GM19239 (cell line): Measurements from ENCODE around the gene FAM117B.
A peak's percentile ranks its signal among the peaks of the same experiment; 100 is the strongest.
"Not testable (repeated sequence)": the region's sequence is repeated elsewhere in the genome, so short reads cannot be mapped to it uniquely, and the experiment has no call there.

Experiments used
- DNase-seq: peaks from one replicate; pipeline ENCODE4 v3.0.0; 2011; ENCODE audit warnings: low spot score; ENCODE audit not compliant: insufficient read length
- FAIRE-seq: peaks from 2 replicates; lab custom pipeline; 2011; peaks lifted over from hg19 to GRCh38; lab: Jason Lieb, UNC

Gene FAM117B

GRCh38 chr2:202690321-202690900 is 55.6 kb downstream of the FAM117B start:
- DNase-seq (no peak), FAIRE-seq (no peak)

GRCh38 chr2:202693503-202693902 is 58.7 kb downstream of the FAM117B start:
- no peak for FAIRE-seq
- DNase-seq: no peak

- DNase-seq (no peak), FAIRE-seq (no peak)
These were observed 60.4 kb downstream of the FAM117B start for GRCh38 chr2:202695166-202695565.

GRCh38 chr2:202700075-202700901 is 65.5 kb downstream of the FAM117B start:
- no peak for DNase-seq
- no peak for FAIRE-seq

- DNase-seq: no peak
- FAIRE-seq: peak; percentile 23
These were observed 68.3 kb downstream of the FAM117B start for GRCh38 chr2:202703091-202703490.

GRCh38 chr2:202704248-202704647 is 69.5 kb downstream of the FAM117B start:
- no peak for FAIRE-seq
- DNase-seq: no peak

- FAIRE-seq: no peak
- DNase-seq: no peak
These were observed 70.8 kb downstream of the FAM117B start for GRCh38 chr2:202705446-202706020.

GRCh38 chr2:202714971-202715935 is 80.5 kb downstream of the FAM117B start:
- not testable (repeated sequence) for FAIRE-seq, DNase-seq

GRCh38 chr2:202716114-202716718 is 81.4 kb downstream of the FAM117B start:
- DNase-seq: no peak
- FAIRE-seq: no peak

GRCh38 chr2:202716953-202717597 is 82.3 kb downstream of the FAM117B start:
- DNase-seq (no peak), FAIRE-seq (no peak)

- DNase-seq (no peak), FAIRE-seq (no peak)
These were observed 83.0 kb downstream of the FAM117B start for GRCh38 chr2:202717598-202718310.

- FAIRE-seq (no peak), DNase-seq (no peak)
These were observed 83.8 kb downstream of the FAM117B start for GRCh38 chr2:202718614-202719013.

GRCh38 chr2:202720226-202720625 is 85.5 kb downstream of the FAM117B start:
- FAIRE-seq: peak; percentile 39
- DNase-seq: no peak

- FAIRE-seq (no peak), DNase-seq (no peak)
These were observed 86.9 kb downstream of the FAM117B start for GRCh38 chr2:202721621-202722020.

GRCh38 chr2:202723746-202724145 is 89.0 kb downstream of the FAM117B start:
- FAIRE-seq (no peak), DNase-seq (no peak)

- DNase-seq (no peak), FAIRE-seq (no peak)
These were observed 91.3 kb downstream of the FAM117B start for GRCh38 chr2:202726070-202726469.

GRCh38 chr2:202736826-202737225 is 102.1 kb downstream of the FAM117B start:
- FAIRE-seq (no peak), DNase-seq (no peak)

- FAIRE-seq (no peak), DNase-seq (no peak)
These were observed 108.8 kb downstream of the FAM117B start for GRCh38 chr2:202743613-202744012.

- DNase-seq (no peak), FAIRE-seq (no peak)
These were observed 114.7 kb downstream of the FAM117B start for GRCh38 chr2:202749477-202749876.
